Dedifferentiated amniotic fluid mesenchymal stem cell (primary cell): ENCODE measurements around the gene YJEFN3.
A peak's percentile ranks its signal among the peaks of the same experiment; 100 is the strongest.

ENCODE experiments used
- DNase-seq: peaks from one replicate; pipeline ENCODE4 v3.0.0-alpha.2; 2016; ENCODE audit errors: extremely low spot score

Gene YJEFN3

DNA sequence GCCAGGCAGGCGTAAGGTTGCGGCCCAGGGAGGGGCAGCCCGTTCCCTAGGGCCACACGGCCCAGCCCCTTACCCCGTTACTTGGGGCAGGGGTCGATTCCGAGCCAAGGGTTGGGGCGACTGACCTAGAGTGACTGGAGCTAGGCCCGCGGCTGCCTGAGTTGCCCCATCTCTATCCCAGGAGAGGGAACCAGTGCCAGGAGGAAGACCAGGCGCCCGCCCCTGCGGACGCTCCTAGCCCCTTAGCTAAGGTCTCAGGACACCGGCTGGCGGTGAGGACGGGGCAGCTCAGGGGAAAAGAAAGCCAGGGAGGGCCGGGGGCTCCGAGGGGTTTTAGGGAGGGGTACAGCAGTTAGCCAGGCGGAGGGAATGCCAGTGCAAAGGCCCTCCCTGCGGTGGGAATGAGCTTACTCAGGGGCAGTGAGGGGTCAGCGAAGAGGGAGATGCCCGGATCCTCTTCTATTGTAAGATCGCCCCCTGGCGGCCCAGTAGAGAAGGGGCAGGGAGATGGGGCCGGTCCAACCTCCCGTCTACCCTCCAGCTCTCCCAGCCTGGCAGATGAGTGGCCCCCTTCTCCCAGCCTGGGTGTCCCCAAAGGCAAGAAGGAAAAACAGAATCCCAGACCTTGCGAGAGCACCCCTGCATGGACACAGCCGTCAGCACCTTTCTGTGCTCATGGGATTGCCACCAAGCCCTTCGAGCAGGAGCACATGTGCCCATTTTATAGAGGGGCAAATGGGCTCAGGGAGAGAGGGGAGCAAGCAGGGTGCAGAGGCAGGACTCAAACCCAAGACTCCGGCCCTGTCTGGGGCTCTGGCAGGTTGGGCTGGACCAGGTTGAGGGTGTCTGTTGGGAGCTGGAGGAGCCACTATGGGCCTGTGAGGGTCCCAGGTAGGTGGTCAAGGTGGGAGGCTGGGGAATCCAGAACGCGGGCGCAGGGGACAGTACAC lies 25.6 kb downstream of the YJEFN3 start:
- no peak for DNase-seq

DNA sequence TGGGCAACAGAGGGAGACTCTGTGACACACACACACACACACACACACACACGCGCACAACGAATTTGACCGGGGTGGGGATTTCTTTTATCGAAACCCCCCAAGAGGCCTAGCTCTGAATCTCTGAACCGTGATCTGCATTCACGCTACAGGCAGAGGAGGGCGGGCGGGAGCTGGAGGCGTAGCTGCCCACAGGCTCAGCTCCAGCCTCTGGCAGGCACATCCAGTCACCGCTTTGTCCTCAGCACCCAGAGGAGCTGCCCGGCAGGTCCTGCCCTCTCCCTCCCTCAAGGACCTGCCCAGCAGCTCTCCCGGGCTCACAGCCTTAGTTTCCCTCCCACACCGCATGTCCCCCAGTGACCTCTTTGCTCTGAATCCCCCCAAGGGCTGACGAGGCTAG lies 29.3 kb downstream of the YJEFN3 start:
- no peak for DNase-seq

DNA sequence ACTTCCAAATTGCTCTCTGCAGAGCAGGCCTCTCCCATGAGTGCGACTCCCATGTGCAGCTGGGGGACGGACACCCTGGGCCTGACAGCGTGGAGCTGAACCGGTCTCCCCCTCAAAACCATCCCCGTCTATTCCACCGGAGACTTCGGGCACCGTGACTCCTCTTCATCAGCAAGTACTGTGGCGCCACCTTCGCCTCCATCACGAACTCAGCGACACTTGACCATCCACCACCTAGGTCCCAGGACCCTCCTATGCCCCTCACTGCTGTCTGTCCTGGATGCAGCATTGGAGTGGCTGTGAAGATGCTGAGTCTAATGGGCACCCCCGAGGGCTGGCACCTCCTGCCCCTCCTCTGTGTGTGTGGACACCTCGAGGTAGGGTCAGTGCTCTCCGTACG lies 29.9 kb downstream of the YJEFN3 start:
- DNase-seq: no peak

DNA sequence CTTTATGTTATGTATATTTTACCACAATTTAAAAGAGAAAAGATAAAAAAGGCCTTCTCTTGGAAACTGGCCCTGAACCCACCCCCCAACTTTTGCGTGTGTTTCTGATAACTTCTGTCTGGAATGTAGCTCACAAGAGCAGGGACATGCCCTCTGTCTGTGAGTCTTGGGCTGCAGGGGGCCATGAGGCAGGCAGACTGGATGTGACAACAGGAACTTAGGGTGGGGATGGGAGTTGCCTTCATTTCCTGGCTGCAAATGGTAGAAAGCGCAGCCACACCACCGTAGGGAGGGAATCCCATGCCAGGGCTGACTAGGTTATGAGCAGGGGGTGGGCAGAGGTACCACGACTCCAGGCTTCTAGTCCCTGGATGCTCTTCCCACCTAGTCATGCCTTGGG lies 31.2 kb downstream of the YJEFN3 start:
- no peak for DNase-seq

DNA sequence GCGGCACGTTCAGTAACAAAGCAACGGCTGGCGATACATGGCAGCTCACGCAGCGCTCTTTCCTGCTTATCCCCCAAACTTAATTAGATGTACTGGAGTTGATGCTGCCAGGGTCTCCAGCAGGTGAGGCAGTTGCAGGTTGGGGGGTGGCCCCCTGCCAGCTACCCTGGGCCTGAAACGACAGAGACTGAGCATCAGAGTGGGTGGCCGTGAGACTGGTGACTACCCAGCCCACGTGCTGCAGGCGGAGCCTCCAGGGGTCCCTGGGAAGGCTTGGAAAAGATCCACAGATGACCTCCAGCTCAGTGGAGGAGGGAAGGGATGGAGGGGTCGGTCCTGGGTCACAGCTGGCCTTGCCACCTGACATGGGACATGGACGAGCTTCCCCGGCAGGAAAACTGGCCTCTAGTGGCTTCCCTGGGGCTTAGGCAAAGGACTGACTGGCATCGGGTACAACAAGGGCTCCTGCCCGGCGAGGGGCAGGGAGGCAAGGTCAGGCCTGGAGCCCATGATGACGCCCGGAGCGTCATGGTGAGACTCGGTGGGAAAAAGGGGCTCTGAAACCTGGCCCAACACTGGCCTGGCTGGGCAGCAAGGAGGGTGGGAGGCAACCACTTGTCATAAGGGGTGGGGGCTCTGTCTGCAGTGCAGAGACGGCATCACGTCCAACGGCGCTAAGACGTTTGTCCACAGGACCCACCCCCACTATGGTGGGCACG lies 33.4 kb downstream of the YJEFN3 start:
- DNase-seq: no peak

DNA sequence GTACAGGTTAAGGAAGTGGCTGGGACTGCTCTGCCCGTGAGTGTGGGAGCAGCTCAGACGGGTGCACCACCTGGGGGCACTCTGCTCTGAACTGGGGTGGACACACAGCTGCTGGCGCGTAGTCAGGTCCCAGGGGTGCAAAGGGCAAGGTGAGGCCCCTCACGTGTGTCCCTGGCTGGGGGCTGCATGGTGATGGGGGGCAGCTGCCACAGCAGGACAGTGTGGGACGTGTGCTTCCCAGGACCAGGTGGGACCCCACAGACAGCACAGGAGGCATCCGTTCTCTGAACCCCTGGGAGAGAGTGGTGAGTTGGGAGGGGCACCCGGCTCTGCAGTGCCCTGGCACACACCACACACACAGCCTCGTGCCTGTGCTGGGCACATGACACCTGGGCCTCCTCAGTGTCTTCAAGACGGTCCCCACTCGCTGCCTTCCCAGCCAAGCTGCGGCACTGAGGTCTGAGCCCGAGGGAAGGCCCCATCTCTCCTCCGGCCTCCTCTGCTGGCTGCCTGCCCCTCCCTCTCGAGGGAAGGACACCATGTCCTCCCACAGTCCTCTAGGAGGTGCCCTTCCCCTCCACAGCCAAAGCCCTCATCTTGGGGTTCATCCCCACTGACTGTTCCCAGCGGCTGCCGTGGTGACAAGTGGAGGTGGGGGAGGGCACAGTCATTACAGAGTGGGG lies 34.1 kb downstream of the YJEFN3 start:
- no peak for DNase-seq

DNA sequence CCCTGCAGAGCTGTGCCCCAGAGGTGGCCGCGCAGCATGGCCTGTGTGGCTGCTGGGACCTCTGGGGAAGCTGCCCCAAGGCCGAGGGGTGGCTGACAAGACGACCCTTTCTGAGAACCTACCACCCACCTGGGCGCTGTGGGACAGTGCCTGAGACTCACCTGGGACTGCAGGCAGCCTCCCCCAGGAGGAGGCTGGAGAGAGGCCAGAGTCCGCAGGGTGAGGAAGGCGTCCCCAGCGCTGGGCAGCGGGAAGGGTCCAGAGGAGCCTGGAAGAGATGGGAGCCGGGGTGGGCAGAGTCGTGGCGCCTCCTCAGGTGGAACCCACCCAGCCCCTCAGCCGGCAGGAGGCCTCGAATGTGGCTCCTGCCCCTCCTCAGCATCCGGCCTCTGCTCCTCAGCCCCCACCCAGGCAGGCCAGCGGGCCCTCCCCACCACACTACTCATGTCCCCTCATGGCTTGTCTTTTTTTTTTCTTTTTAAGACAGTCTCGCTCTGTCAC lies 34.7 kb downstream of the YJEFN3 start:
- no peak for DNase-seq

DNA sequence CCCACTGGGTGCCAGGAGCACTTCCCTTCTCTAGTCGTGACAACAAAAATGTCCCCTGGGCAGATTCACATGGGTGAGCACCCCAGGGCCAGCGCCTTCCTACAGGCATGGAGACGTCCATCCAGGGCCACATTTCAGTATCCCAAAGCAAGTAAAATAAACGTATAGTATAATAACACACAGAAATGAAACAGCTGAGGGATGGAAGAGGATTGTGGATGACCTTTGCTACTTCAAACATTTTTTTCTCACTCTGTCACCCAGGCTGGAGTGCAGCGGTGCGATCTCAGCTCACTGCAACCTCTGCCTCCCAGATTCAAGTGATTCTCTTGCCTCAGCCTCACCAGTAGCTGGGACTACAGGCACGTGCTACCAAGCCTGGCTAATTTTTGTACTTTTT lies 37.6 kb downstream of the YJEFN3 start:
- no peak for DNase-seq

DNA sequence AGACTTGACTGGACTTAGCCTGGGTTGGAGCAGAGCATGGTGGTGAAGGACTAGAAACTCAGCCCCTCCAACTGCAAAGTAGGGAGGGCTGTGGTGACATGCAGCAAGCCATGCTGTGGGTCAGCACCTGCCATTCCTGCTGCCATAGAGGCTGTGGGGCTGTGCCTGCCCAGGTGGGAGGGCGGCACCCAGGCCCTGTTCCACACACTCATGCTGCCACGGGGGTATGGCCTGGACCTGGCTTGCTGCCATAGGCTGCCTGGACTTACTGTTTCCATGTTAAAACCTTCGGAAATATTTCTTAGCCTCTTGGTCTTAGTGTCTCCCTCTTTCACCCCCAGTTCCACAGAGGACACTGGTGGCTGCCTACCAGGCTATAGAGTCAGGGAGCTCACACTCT lies 38.7 kb downstream of the YJEFN3 start:
- DNase-seq: no peak

DNA sequence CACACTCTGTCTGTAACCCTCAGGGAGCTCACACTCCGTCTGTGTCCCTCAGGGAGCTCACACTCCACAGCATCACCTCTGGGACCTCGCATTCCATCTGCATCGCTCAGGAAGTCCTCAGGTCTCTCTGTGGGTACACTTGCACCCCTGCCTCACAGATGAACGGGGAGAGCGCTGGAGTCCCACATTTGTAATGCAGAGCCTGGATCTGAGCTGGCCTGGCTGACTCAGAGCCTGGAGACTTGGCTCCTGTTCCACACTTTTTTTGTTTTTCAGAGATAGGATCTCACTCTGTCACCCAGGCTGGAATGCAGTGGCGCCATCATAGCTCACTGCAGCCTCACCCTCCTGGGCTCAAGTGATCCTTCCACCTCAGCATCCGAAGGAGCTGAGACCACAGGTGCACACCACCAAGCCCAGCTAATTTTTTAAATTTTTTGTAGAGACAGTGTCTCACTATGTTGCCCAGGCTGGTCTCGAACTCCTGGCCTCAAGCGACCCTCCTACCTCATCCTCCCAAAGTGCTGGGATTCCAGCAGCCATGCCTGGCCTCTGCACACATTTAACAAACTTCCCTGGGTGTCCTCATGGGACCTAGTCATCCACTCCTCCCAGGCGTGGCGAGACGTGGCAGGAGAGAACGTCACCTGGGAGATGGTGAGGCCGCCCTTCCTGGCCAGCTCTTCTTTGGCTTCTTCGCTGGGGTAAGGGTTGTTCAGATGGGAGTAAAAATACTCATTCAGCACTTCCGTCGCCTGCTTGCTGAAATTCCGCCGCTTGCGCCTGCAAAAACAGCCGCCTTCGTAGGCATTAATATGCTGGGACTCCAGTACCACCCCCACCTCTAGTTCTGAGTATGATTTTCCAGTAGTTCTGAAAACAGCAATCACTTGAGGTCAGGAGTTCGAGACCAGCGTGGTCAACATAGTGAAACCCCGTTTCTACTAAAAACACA lies 40.4 kb downstream of the YJEFN3 start:
- peak; percentile 44 for DNase-seq

DNA sequence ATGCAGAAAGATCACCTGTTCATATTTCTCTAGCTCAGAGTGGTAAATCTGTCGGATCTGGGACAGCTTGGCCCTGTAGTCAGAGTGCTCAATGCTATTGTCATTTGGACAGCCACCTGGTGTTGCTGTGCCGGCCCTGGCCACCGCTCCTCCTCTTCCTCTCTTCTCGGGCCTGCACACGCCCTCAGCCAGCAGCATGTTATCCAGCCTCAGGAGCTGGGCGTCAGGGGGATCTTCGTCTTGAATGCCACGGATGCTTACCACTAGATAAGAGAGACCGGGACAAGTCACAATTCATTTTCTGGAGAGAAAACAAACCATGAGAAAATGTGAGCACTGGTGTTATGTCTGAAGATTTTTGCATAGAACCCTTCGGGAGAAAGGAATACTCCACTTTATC lies 41.9 kb downstream of the YJEFN3 start:
- DNase-seq: no peak

DNA sequence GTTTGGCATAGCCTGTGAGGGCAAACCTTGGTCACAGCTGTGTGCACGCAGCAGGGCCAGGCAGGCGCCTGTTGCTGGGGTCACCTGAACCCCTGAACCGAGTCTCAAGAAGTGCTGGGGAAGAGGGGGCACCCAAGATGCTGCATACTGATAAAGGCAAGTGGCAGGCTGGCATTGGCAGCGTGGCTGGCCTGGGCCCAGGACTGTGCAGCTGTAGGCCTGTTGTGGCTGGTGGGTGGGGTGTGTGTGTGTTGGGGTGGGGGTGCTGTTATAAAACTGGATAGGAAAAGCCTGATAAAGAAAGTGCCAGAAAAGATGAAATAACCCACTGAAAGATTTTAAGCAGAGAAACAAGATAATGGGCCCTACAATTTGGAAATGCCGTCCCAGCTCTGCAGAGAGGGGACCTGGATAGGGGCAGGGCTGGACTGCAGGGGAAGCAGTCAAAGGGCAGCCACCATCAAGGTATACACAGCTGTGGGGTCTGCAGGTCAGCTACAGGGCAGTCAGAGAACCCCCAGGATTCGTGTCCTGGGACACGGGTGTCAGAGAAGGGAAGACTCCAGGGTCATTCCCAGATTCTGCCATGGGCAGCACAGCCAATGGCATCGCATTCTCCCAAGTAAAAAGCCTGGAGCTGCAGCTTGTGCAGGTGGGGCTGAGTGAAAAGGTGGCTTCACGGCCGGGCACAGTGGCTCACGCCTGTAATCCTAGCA lies 42.5 kb downstream of the YJEFN3 start:
- no peak for DNase-seq

DNA sequence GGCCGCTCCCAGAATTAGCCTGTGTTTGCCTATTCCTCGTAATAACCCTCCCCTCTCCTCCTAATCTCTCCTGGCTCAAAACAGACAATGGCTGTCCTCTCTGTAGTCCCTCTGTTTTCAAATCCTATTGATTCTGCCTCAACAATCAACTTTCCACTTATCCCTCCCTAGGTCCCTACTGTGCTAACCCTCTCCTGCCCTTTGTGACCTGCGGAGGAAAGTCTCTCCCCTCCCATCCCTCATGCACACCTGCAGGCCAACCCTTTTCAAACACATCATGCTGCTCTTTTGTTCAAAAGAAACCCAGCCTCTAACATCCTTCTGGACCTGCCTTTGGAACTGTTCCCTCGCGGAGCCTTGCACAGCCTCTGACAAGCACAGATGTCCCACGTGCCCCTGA lies 46.7 kb downstream of the YJEFN3 start:
- DNase-seq: no peak

DNA sequence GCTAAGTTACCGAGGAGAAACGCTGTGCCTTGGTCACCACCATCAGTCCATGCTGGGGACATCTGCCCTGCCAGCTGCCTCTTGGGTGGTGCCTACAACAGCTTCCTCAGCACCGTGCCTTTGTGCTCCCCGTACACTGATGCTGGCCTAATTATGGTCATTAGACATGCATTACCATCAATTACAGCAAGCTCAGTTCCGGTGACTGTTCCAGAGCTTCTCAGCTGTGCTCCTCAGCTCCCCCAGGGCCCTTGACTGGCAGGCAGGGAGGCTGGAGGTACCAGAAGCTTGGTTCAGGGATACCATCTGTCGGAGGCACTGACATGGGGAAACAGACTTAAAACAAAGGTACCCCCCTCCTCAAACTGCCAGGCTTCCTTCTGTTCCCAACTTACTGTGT lies 49.5 kb downstream of the YJEFN3 start:
- DNase-seq: no peak

DNA sequence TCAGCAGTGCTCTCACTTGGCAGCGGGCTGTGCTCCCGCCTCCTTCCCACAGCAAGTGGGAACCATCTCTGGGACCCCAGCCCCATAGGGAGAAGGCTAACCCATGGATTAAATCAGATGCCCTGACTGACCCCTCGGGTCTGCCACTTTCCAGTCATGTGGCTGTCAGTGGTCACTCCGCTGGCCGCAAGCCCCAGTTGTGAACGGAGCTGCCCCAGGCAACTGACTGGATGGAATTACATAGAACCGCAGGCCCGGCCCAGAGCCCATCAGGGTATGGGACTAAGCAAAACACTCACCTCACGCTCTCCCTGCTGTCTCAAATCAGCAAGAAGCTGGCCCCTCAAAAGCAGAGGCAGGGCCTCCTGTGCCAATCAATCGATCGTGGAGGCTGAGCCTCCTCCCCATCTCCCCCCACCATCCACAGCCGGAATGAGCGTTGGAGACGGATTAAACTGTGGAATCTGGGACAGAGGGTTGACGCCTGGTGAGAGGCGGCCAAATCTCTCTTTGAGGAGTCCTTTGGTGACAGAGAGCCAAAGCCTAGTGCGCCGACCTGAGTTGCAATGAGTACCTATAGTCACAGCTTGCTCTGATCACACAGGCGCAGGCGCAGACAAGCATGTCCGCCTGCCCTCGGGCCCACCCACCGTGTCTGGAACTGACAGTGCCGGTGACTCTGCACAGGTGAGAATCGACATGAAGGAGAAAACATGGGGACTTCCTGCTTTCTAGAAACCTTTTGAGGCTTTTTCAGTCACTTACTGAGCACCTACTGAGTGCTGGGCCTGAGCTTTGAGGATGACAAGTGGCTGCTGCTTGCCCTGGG lies 51.0 kb downstream of the YJEFN3 start:
- DNase-seq: no peak

DNA sequence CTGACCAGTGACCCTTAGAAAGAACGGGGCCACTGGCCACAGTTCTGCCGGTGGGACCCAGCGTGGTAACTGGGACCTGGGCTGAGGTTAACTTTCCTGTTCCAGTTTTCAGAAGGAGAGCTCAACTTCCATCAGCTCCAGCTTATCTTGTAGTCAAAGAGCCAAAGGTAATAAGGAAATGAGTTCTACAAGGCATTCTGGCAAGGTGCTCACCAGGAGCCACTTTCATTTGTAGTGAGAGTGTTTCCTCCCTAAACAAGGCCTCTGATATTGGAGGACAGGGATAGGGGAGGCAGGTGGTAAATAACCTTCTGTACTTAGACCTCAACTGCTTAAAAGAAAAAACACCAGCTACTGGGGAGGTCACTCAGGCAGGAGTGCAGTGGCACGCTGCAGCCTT lies 51.7 kb downstream of the YJEFN3 start:
- DNase-seq: no peak

DNA sequence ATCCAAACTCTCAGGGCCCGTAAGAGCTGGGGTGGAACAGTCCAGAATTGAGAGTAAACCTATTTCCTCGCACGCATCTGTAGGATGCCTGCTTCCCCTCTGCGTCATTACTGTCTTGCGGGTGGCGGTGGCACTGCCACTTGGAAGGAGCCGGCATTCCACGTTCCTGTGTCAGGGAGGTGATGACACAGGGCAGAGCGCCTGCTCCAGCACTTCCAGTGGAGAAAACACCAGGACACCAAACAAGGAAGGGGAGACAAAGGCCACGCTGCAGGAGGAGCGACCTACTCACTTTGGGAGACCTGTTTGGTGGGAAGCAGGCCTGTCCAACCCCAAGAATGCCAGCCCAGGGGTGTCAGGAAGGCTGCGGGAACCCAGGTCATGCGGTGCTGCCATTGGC lies 52.7 kb downstream of the YJEFN3 start:
- DNase-seq: no peak

DNA sequence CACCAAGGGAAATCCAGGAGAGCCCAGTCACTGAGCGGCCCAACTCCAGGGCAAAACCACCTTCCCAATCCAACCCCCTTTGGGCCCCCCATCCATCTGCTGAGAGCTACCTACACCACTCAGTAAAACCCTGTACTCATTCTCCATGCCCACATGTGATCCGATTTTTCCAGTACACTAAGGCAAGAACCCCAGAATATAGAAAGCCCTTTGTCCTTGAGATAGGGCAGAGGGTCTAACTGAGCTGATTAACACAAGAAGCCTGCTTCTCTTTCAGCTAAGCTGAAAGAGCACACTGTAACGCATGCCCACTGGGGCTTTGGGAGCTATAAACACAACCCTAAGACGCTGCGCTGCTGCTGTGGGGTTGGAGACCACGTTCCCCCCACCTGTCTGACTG lies 53.8 kb downstream of the YJEFN3 start:
- DNase-seq: no peak

DNA sequence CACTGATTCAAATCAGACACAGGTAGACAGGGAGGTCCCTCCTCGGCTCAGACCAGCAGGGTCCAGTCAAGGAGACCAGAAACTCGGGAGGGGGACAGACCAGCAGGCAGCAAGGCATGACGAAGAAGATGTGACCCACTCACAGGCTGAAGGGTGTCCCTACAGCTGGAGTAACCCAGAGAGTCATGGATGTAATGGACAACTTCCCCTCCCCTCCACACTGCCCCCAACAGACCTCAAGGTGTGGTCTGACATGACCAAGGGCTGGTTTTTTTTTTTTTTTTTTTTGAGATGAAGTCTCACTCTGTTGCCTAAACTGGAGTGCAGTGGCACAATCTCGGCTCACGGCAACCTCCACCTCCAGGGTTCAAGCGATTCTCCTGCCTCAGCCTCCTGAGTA lies 55.6 kb downstream of the YJEFN3 start:
- DNase-seq: no peak
